Muscle of leg (tissue), 11 donors: Measurements from ENCODE around the gene IL17D. TPM values are rescaled to one million over a fixed set of nuclear protein-coding genes. Genes with fewer than 3 reads are reported as not detected.
A peak's percentile ranks its signal among the peaks of the same experiment; 100 is the strongest.
"Not testable (repeated sequence)": the region's sequence is repeated elsewhere in the genome, so short reads cannot be mapped to it uniquely, and the experiment has no call there.

Experiments used
- DNase-seq: peaks from one replicate; pipeline ENCODE4 v3.0.0; 2013
- H3K27ac ChIP-seq: one replicate; pipeline ENCODE4 v1.5.1; 2013; ENCODE audit warnings: mild to moderate bottlenecking, low read length, control low read depth
- H3K27me3 ChIP-seq: one replicate; pipeline ENCODE4 v1.6.1; 2013; ENCODE audit warnings: low read length; ENCODE audit not compliant: control insufficient read depth, insufficient read depth
- H3K36me3 ChIP-seq: one replicate; pipeline ENCODE4 v1.6.1; 2013; ENCODE audit warnings: low read length; ENCODE audit not compliant: control insufficient read depth, insufficient read depth
- H3K4me1 ChIP-seq: one replicate; pipeline ENCODE4 v1.6.1; 2013; ENCODE audit warnings: low read length; ENCODE audit not compliant: control insufficient read depth, insufficient read depth
- H3K4me3 ChIP-seq: one replicate; pipeline ENCODE4 v1.5.1; 2013; ENCODE audit warnings: low read length, control low read depth
- H3K9me3 ChIP-seq: replicated peaks from 2 replicates; pipeline ENCODE4 v1.6.1; 2013; ENCODE audit warnings: low read depth, low read length; ENCODE audit not compliant: control insufficient read depth
- WGBS: methylation state at CpG from one replicate; pipeline ENCODE4 v1.1.5; 2013; ENCODE audit warnings: missing lambda C conversion rate; ENCODE audit not compliant: insufficient coverage; 5-methylcytosine and 5-hydroxymethylcytosine counted together
- polyA plus RNA-seq, 8 donors: library from polyadenylated mRNA; unstranded; fragments of 120-200 nt; gene quantifications; one replicate each; pipeline versions ENCODE4 v1.2.1 to v1.2.3, GENCODE V29; 2013; ENCODE audit warnings: inconsistent platforms in 1 of 8, low replicate concordance in 1 of 8; ENCODE audit not compliant: insufficient read length in 8 of 8, insufficient read depth in 1 of 8
- total RNA-seq: library from RNA; stranded (reverse); fragments of 120-200 nt; gene quantifications from one replicate; pipeline ENCODE4 v1.2.4, GENCODE V29; 2013

Gene IL17D
- total and polyA plus RNA-seq, 9 donors: 17.6 to 55.8 (median 33.3) TPM

DNA sequence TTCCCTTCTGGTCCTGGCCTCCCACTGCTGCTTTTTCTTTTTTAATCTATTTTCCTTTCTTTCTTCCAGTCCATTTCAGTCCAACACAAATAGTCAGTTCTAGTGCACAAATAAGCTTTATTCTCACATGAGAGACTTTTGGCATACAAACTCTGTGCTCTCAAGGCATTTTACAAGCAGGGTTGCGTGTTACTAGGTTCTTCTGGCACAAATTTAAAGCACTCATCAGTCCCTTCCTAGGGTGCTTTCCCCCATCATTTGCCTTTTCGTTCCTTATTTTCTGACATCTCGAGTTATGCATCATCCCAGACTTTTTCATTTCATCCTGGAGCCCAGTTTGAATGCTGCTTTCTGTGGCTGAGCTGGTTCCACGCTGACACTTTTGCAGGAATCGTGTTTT, 29.8 kb upstream of the IL17D start:
- Histone ChIP-seq H3K4me3 (no peak overlapping the region), H3K4me1 (no peaks in the 10 kb centered on the region), H3K36me3 (peaks cover 12% of the 10 kb centered on the region), H3K27ac (no peak overlapping the region), H3K27me3 (no peaks in the 10 kb centered on the region), H3K9me3 (no peaks in the 10 kb centered on the region)
- 83% methylated on average over 5 of the region's 5 CpGs for WGBS
- peak; percentile 48 for DNase-seq

DNA sequence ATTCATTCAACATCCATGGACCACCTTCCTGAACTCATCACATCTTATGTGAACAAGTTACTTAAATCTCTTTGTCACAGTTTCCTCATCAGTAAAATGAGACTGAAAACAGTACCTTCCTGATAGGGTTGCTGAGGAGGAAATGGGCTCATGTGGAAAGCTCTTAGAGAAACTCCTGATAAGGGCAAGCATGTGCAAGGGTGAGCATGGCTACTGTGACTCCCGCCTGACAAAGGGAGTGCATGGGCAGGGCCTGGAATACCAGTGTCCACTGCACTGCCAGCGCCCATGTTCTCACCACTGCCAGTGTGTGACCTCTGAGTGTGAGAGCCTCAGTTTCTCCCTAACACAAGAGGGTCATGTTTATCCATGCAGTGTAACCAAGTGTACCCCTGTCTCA, 27.3 kb upstream of the IL17D start:
- no peaks in the 10 kb centered on the region for H3K4me1 ChIP-seq
- no peak for DNase-seq
- no peak overlapping the region for H3K27ac ChIP-seq
- H3K9me3 ChIP-seq: no peaks in the 10 kb centered on the region
- H3K27me3 ChIP-seq: no peaks in the 10 kb centered on the region
- no peak overlapping the region for H3K4me3 ChIP-seq
- H3K36me3 ChIP-seq: peaks cover 12% of the 10 kb centered on the region
- whole genome bisulfite sequencing: 100% methylated on average over 2 of the region's 2 CpGs

DNA sequence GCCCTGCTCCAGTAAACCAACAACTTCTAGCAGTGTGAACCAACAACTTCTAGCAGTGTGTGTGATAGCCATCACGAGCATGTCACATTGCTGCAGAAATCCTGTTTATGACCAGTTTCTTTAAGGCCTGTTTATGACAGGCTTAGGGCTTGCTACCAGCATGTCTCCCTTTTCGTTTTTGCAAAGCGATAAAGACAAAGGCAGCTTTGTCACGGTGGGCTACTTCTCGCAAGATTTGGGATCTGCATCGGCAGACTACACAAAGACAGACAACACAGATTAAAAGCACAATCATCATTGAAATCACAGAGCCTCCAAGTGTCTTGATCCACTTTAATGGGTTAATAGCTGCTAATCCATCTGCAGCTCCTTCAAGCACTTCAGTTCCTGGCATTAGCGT, 24.9 kb upstream of the IL17D start:
- not testable (repeated sequence) for H3K4me3 ChIP-seq, H3K27ac ChIP-seq, H3K27me3 ChIP-seq, DNase-seq, H3K4me1 ChIP-seq, H3K36me3 ChIP-seq, H3K9me3 ChIP-seq
- 48% methylated on average over 6 of the region's 7 CpGs for WGBS

DNA sequence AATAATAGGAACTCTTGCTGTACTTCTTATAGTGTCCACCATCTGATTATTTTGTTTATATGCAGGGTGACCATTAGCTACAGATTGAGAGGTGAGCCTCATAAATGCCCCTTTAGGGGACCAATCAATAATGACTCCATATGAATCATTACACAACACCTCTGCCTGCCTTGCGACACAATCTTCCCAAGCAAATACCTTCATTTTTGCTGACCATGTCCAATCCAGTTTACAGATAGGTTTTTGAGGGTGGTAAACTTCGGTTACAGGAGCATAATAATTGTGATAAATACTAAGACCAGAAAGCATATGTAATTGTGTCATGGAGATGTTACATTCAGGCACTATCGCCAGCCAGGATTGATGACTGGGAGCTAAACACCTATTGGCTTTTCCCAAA, 23.6 kb upstream of the IL17D start:
- Histone ChIP-seq H3K27me3 (no peaks in the 10 kb centered on the region), H3K36me3 (peaks cover 7% of the 10 kb centered on the region), H3K4me3 (no peak overlapping the region), H3K27ac (no peak overlapping the region), H3K9me3 (no peaks in the 10 kb centered on the region), H3K4me1 (no peaks in the 10 kb centered on the region)
- DNase-seq: no peak
- no CpG with 5 or more reads among the region's 3 CpGs for WGBS

DNA sequence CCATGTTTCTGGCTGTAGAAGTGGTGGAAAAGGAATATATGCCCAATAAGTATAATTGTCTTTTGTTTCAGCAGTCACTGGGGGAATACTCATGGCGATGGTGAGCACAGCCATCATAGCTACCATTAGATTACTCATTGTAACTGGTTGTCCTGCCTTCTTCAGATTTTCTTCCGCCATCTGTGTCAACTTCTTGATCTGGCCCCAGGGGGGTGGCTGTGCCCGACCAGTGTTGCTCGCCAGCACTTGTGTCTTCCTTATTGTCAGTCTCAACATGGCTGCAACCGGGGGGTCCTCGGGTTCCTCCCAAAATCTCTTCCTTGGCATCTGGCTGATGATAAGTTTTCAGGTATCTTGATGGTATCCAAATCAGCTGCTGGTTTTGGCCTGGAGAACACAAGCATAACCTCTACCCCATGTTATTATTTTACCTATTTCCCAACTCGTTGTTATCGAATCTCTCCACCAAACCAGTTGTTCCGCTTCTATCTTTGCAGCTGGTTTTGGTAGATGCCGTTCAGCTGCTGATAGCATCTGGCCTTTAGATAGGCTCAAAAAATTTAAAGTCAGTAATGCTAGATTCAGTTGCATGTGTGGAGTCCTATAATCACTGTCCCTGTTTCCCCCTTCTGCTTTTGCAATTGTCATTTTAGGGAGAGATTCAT, 23.0 kb upstream of the IL17D start:
- WGBS: 100% methylated on average over 1 of the region's 10 CpGs
- no peaks in the 10 kb centered on the region for H3K4me1 ChIP-seq
- DNase-seq: no peak

DNA sequence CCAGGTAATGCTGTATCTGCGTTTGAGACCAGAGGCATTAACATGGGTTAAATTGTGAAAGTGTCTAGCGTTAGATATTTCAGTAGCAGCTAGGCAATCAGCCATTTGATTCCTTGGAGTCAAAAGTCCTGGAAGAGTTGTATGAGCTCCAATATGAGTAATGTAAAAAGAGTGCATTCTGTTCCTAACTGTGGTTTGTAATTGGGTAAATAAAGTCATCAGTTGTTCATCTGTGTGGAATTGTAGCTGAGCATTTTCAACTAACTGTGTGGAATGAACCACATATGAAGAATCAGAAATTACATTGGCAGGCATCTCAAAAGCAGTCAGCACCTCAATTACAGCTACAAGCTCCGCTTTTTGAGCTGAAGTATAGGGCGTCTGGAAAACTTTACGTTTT, 22.0 kb upstream of the IL17D start:
- H3K4me3 ChIP-seq, H3K9me3 ChIP-seq, H3K36me3 ChIP-seq, H3K27me3 ChIP-seq, H3K4me1 ChIP-seq, H3K27ac ChIP-seq: not testable (repeated sequence)
- 20% methylated on average over 2 of the region's 5 CpGs for WGBS
- DNase-seq: peak; percentile 61

More for the DNA sequence above, 23.0 kb upstream of the IL17D start:
- Histone ChIP-seq H3K36me3 (no peaks in the 10 kb centered on the region), H3K9me3 (no peaks in the 10 kb centered on the region), H3K27me3 (no peaks in the 10 kb centered on the region), H3K27ac (no peak overlapping the region), H3K4me3 (no peak overlapping the region)

DNA sequence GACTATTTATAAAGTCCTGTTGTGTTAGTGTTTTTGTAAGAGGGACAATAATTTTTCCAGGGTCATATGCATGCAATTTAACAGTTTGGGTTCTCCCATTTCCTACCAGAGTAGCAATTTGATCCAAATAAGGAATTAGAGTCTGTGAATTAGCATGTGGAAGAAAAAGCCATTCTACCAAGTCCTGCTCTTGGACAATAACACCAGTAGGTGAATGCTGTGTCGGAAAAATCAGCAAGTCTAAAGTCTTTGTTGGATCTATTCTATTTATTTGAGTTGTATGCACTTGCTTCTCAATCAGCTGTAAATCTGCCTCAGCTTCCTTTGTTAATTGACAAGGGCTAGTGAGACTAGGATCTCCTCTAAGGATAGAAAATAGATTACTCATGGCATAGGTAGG, 21.4 kb upstream of the IL17D start:
- no peaks in the 10 kb centered on the region for H3K9me3 ChIP-seq
- H3K27ac ChIP-seq: no peak overlapping the region
- no peaks in the 10 kb centered on the region for H3K36me3 ChIP-seq
- no peak overlapping the region for H3K4me3 ChIP-seq
- WGBS: no CpG with 5 or more reads among the region's 1 CpG
- H3K4me1 ChIP-seq: no peaks in the 10 kb centered on the region
- peak; percentile 46 for DNase-seq
- no peaks in the 10 kb centered on the region for H3K27me3 ChIP-seq

DNA sequence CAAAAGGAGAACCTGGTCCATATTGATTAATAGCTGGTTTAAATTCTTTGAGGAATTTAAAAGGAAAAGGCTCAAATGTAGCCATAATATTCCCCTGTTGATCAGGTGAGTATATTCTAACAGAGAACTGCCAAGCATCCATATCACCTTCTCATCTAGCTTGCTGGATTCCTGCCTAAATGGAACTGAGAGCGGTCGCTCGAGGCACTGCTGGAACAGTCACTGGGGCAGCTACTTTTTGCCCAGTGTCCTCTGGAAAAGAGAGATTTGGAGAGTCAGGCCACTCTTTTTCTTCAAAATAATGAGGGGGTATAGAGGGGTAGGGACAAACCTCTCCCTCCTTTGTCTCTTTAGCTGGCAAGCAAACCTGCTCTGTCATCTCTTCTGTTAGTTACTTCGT, 19.5 kb upstream of the IL17D start:
- DNase-seq: no peak
- Histone ChIP-seq H3K9me3 (no peaks in the 10 kb centered on the region), H3K4me1 (no peaks in the 10 kb centered on the region), H3K27ac (no peak overlapping the region), H3K36me3 (no peaks in the 10 kb centered on the region), H3K27me3 (no peaks in the 10 kb centered on the region), H3K4me3 (no peak overlapping the region)
- WGBS: 86% methylated on average over 2 of the region's 4 CpGs

DNA sequence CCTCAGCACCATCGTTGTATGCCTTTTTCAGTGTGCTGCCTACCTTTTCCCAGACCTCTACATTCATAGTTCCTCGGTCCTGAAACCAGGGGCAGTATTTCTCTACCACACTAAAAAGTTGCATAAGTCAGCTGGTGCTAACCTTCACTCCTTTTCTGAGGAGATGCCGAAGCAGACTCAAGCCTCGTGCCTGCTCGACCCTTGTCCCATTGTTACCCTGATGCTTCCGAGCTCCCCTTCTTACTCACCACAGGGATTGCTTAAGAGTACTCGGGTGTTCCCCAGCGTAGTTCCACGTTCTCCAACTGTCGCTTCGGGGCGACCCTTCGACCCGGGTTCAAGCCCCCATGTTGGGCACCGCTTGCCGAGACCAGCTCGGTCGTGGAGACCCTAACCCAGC, 19.0 kb upstream of the IL17D start:
- no peaks in the 10 kb centered on the region for H3K36me3 ChIP-seq
- DNase-seq: no peak
- H3K4me1 ChIP-seq: no peaks in the 10 kb centered on the region
- H3K27ac ChIP-seq: no peak overlapping the region
- H3K9me3 ChIP-seq: no peaks in the 10 kb centered on the region
- H3K4me3 ChIP-seq: no peak overlapping the region
- 66% methylated on average over 13 of the region's 18 CpGs for WGBS
- no peaks in the 10 kb centered on the region for H3K27me3 ChIP-seq

DNA sequence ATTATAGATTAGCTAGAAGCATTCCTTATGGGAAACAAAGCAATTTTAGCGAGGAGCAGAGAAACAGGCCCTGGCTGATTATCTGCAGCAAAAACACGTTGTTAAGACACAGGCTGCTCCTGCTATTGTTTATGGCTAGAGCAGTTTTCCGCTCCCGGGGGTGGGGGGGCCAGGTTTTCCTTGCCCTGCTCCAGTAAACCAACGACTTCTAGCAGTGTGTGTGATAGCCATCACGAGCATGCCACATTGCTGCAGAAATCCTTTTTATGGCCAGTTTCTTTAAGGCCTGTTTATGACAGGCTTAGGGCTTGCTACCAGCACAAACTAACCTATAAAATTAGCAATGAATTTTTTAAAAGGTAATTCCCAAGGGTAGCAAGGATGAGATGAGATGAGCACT, 18.4 kb upstream of the IL17D start:
- Histone ChIP-seq H3K27me3 (no peaks in the 10 kb centered on the region), H3K36me3 (no peaks in the 10 kb centered on the region), H3K4me1 (no peaks in the 10 kb centered on the region), H3K27ac (no peak overlapping the region), H3K4me3 (no peak overlapping the region), H3K9me3 (no peaks in the 10 kb centered on the region)
- WGBS: 36% methylated on average over 4 of the region's 6 CpGs
- DNase-seq: no peak

DNA sequence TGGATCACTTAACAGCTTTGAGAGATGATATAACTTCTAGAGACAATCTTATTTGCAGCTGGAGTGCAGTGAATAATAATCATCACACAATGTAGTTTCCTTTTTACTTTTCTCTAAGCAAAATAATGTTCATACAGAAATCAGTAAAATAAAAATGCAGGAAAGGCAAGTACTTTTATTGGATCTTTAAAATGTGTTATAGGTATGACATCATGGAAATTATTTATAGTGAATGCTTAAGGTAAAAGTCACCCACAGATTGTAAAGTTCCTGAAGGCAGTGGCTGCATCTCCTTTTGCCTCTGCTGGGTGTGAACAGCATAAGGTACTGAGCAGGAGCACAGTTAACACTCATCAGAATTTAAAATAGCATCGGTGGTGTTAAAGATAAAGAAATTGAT, 17.3 kb upstream of the IL17D start:
- no CpG with 5 or more reads among the region's 1 CpG for WGBS
- Histone ChIP-seq H3K9me3 (no peaks in the 10 kb centered on the region), H3K27ac (no peak overlapping the region), H3K36me3 (no peaks in the 10 kb centered on the region), H3K27me3 (no peaks in the 10 kb centered on the region), H3K4me1 (no peaks in the 10 kb centered on the region), H3K4me3 (no peak overlapping the region)
- no peak for DNase-seq
